Epithelial cell of esophagus (primary cell): ENCODE data around the gene TMUB2.
"Not testable (repeated sequence)": the region's sequence is repeated elsewhere in the genome, so short reads cannot be mapped to it uniquely, and the experiment has no call there.

Source experiments
- DNase-seq: peaks from one replicate; pipeline ENCODE4 v3.0.0; 2010; ENCODE audit warnings: low read depth
- H3K4me3 ChIP-seq: 2 replicates; pipeline ENCODE4 v1.5.1; 2011; ENCODE audit warnings: mild to moderate bottlenecking, low read length, control low read depth
- CTCF ChIP-seq: IDR thresholded peaks from 2 replicates; pipeline ENCODE4 v1.5.1; 2011; ENCODE audit warnings: low read depth, mild to moderate bottlenecking, low read length, control low read depth, inconsistent platforms; ENCODE audit not compliant: insufficient read depth; ENCODE audit errors: missing control alignments

TMUB2 gene

GRCh38 chr17:44186307-44187130 is at the start of gene TMUB2:
TSS of gene TMUB2 (plus strand) at chr17:44186972. CDS start at chr17:44187709, 737 bp downstream.
- DNase-seq = peak; percentile 99
- H3K4me3 ChIP-seq = peak within 1 kb of the TSS; percentile 93
- TF ChIP-seq CTCF = no peak

- DNase-seq = peak; percentile 99
- H3K4me3 ChIP-seq = peak overlapping the region; percentile 23
- TF ChIP-seq CTCF = no peak
Measured at GRCh38 chr17:44137891-44138709, 48.7 kb upstream of the TMUB2 start.

- H3K4me3 ChIP-seq, DNase-seq: not testable (repeated sequence)
Measured at GRCh38 chr17:44143921-44144320, 42.9 kb upstream of the TMUB2 start.

GRCh38 chr17:44144966-44145739 is 41.6 kb upstream of the TMUB2 start:
- TF ChIP-seq CTCF = no peak
- DNase-seq = no peak

GRCh38 chr17:44146375-44147346 is 40.1 kb upstream of the TMUB2 start:
- no peak for DNase-seq
- TF ChIP-seq CTCF = no peak
- no peak overlapping the region for H3K4me3 ChIP-seq

More at GRCh38 chr17:44144966-44145739, 41.6 kb upstream of the TMUB2 start:
- H3K4me3 ChIP-seq = no peak overlapping the region

GRCh38 chr17:44147812-44148211 is 39.0 kb upstream of the TMUB2 start:
- DNase-seq = no peak
- H3K4me3 ChIP-seq = no peak overlapping the region
- TF ChIP-seq CTCF = no peak

GRCh38 chr17:44149066-44149465 is 37.7 kb upstream of the TMUB2 start:
- H3K4me3 ChIP-seq, DNase-seq: not testable (repeated sequence)
